Measurements from ENCODE around the gene SLC25A2. TPM values are rescaled to one million over a fixed set of nuclear protein-coding genes. Genes with fewer than 3 reads are reported as not detected.
"Not testable (repeated sequence)": the region's sequence is repeated elsewhere in the genome, so short reads cannot be mapped to it uniquely, and the experiment has no call there.

The SLC25A2 gene
- polyA plus RNA-seq, 3 donors: 0.14 to 0.35 TPM; not detected in 1

DNA sequence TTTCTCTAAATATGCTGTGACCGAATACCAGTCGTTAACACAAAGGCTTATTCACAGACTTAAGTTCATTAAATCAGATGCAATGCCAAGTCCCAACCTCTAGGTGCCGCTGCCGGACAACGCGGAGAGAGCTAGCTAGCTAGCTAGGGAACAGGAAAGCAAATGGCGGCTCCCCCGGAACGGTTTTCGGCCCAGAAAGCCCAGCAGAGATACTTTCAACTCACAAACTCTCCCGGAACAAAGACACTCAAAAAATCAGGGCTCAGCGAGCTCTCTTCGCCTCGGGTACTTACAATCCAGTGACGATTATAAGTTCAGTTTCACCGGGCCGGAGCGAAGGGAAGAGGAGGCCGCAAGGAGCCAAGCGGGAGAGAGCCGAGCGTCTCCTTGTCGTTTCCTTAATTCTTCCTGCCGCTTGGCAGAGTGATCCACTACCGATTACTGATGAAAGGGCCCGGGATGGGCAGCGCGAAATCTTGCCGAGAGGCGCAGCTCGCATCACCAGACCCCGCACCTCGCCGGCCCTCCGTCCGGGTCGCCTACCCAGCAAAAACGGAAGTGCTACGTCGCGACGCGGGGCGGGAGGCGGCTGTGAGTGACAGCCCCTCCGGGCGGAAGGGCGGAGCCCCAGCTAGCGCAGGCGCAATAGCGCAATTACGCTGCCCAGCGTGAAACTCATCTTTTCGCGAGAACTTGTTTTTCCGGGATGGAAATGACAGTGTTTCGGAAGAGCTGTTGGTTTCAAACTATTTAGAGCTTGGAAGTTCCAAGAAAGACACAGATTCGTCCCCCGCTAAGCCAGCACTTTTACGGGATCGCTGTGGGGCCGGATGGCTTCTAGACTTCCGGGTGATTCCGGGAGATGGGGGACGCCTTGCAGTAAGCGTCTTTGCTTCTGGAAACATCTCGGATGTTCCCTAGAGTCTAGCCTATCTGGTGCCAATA lies 16.6 kb upstream of the SLC25A2 start, which contains the start of gene TAF7:
TSS of gene TAF7 (minus strand) at position 560 of the 945 bp plus-strand sequence. CDS start 740 bp downstream, outside the sequence.
- DNase-seq (ENCODE audit: extremely low read depth in 1 of 11, low read depth in 9 of 11, low spot score in 4 of 11): peak; percentile 86 to 94 (median 93)

DNA sequence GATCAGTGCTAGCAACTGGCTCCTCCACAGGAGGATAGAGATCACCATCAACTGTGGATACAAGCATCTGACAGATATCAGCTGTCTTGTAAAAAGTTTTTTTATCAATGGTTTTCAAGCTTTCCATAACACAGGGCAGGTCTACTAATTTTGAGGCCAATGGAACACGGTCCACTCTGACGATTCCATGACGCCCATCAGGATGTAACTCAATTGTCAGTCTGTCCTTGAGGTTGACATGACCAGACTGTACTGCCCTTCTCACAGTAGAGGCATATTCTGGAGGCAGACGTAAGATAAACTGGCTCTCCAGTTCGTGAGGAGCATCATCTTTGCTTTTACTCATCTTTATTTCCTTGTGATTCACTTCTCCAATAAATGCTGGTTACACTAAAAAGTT lies 15.8 kb upstream of the SLC25A2 start:
- no peak for DNase-seq (ENCODE audit: extremely low read depth in 1 of 11, low read depth in 9 of 11, low spot score in 4 of 11)

DNA sequence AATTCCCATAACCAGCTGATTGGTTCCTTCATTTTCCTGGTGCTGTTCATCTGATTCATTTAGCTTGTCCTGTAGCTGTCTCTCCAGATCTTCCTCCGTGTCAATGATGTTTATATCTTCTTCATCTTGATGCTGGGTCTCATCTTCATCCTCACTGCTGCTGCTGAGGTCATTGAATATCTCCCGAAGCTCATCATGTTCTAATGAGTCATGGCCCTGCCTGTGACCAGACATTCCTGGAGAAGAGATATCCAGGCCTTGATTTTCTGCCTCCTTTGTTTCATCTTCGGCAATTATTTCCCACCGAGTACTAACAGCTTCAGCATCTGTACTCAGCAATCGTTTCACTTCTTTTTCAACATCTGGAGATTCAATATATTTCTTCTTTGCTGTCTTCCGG lies 15.4 kb upstream of the SLC25A2 start:
- DNase-seq (ENCODE audit: extremely low read depth in 1 of 11, low read depth in 9 of 11, low spot score in 4 of 11): no peak

DNA sequence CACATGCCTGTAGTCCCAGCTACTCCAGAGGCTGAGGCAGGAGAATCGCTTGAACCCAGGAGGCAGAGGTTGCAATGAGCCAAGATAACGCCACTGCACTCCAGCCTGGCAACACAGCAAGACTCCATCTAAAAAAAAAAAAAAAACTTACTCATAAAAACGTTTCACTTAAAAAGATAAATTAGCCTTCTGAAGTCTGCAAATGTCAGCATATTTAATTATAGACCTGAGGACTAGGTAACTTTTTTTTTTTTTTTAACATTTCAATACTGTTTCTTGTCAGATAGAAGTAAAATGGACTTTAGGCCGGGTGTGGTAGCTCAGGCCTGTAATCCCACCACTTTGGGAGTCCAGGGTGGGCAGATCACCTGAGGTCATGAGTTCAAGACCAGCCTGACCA lies 13.1 kb upstream of the SLC25A2 start:
- not testable (repeated sequence) for DNase-seq (ENCODE audit: extremely low read depth in 1 of 11, low read depth in 9 of 11, low spot score in 4 of 11)

DNA sequence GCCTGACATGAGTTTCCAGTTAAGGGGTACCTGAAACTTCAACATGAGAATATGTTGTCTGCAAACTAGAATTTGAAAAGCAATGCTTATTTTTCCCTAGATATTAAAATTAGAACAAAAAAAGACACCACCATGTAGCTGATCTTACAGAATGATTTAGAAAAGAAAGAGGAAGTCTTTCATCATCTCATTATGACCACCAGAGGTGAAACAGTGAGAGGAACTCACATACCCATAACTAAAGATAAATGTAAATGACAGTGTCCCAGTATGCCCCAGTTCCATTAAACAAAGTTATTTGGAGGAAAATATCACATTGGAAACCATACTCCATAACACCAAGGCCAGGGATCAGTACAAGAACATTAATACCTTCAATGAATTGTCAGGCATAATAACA lies 9.9 kb upstream of the SLC25A2 start:
- DNase-seq (ENCODE audit: extremely low read depth in 1 of 11, low read depth in 9 of 11, low spot score in 4 of 11): no peak

DNA sequence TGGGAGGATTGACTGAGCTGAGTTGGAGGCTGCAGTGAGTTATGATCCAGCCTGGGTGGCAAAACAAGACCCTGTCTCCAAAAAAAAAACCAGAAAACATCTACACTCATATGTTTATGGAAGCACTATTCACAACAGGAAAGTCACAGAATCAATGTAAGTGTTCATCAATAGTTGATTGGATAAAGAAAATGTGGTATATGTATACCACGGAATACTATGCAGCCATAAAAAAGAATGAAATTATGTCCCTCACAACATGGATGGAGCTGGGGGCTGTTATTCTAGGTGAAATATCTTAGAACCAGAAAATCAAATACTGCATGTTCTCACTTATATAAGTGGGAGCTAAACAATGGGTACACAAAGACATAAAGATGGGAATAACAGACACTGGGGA lies 2.8 kb upstream of the SLC25A2 start:
- DNase-seq (ENCODE audit: extremely low read depth in 1 of 11, low read depth in 9 of 11, low spot score in 4 of 11): no peak

DNA sequence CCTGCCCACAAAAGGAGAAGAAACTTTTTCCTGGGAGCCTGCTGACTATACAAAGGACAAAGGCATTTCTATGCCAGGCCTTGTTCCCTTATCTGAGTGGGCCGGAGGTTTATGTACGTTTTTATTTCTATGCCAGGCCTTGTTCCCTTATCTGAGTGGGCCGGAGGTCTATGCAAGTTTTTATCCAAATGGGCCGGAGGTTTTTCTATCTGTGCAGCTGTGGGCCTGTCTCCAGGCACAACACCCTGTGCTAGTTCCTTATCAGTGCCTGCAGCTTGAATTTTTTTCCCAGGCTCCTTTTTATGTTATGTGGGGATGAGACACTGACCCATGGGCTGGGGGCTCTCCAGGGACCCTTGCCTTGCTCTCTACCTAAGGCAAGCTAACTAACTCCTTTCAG lies 5.5 kb downstream of the SLC25A2 start:
- no peak for DNase-seq (ENCODE audit: extremely low read depth in 1 of 11, low read depth in 9 of 11, low spot score in 4 of 11)

DNA sequence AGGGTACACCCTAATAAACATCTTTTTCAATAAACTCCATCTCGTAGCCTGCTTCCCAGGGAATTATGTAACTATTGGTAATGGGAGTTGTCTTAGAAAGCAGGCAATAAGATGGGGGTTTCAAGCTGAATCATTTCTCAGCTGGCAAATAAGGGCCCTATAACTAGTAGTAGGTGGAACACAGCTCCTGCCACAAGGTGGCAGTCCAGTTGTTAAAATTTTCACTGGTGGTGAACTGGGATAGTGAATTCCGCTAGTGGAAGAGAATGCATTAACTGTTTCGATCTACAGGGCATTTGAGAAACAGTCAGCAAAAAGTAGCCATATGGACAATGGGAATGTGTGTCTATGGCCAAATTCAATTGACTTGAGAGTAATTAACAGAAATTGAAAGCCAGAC lies 30.9 kb downstream of the SLC25A2 start:
- no peak for DNase-seq (ENCODE audit: extremely low read depth in 1 of 11, low read depth in 9 of 11, low spot score in 4 of 11)

DNA sequence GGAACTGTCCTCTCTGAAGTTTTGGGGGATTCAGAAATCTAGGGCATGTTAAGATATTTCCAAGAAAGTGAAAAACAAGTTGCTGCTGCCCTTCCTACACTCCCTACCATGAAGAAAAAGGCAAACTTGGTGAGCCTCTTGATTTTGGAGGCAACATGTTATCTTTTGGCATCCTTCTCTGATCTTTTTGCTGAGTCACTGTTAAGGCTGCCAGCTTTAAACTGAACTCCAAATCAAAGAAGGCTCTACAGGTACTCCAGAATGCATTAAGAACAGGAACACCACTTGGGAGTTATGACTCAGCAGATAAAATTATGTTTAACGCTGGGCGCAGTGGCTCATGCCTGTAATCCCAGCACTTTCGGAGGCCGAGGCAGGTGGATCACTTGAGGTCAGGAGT lies 34.7 kb downstream of the SLC25A2 start:
- DNase-seq (ENCODE audit: extremely low read depth in 1 of 11, low read depth in 9 of 11, low spot score in 4 of 11): no peak

DNA sequence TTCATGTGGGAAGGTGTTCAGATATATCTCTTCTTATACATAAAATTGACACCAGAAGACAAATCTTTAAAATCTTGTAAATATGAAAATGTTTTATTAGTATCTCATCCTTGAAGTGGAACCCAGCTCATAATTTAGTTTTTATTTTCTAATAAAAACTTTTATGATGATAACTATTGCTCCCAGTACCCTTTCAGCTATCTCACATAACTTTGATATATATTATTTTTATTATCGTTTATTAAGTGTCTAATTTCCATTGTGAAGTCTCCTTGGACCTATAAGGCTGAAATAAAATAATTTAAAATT lies 42.7 kb downstream of the SLC25A2 start:
- DNase-seq (ENCODE audit: extremely low read depth in 1 of 11, low read depth in 9 of 11, low spot score in 4 of 11): no peak

DNA sequence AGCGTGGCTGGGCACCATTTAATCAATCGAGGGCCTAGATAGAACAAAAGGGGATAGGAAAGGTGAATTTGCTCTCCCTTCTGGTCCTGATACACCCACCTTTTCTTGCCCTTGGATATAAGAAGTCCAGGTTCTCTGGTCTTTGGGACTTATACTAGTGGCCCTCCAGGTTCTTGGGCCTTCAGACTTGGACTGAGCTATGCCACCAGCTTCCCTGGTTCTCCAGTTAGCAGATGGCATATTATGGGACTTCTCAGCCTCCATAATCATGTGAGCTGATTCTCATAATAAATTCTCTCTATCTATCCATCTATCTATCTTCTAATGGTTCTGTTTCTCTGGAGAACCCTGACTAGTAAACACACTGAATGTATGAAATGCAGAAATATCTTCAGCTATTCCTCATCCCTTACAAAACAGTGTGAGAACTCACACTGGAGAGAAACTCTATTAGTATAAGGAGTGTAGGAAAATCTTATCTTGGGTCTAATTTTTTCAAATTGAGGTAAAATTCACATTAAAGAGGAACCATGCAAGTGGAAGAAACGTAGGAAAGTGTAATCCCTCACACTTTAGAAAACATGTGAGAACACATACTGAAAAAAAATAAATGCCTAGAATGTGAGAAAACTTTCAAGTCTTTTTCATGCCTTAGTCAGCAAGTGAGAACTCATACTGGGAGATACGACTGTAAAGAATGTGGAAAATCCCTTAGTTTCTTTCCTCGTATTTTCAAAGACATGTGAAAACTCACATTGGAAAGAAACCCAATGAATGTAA lies 43.2 kb downstream of the SLC25A2 start:
- no peak for DNase-seq (ENCODE audit: extremely low read depth in 1 of 11, low read depth in 9 of 11, low spot score in 4 of 11)

DNA sequence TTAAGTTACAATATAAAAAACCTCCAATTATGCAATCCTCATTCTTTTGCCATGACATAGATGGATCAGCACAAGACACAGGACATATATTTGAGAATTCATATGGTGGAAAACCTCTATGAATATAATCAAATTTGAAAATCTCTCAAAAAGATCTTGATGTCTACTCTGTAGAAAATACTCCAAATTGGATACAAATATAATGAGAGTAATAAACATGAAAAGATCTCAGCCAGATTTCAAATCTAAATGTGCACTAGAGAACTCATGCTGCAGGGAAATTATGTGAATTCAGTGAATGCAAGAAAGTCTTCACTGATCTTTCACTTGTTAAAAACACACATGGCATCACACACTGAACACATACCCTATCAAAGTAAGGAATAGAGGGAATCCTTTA lies 44.9 kb downstream of the SLC25A2 start:
- DNase-seq (ENCODE audit: extremely low read depth in 1 of 11, low read depth in 9 of 11, low spot score in 4 of 11): no peak

DNA sequence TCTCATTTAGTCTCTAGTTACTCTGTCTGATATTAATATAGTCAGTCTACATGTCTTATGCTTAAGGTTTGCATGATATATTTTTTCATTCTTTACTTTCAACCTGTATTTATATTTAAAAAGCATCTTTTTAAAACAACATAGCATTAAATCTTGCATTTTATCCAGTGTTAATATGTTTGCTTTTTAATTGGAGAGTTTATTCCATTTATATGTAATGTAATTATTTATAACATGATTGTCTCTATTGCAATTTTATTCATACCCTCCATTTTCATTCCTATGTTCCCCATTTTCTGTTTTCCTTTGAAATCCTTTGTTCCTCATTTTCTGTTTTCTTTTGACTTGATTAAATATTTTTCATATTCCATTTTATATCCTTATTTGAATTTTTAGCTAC lies 45.4 kb downstream of the SLC25A2 start:
- no peak for DNase-seq (ENCODE audit: extremely low read depth in 1 of 11, low read depth in 9 of 11, low spot score in 4 of 11)

Other genes with a start within 250 kb of the SLC25A2 start
- 10 to 100 TPM in 1 of 3 donors, 1 to 10 TPM in 2; 4.9 to 11.5 (median 5.1) TPM for gene PCDHB2, start 209.4 kb downstream of the SLC25A2 start, polyA plus RNA-seq (ENCODE audit: insufficient read length in 3 of 3)
- 1 to 10 TPM; 3.3 to 3.9 (median 3.5) TPM for gene PCDHB3, start 203.6 kb downstream of the SLC25A2 start, polyA plus RNA-seq (ENCODE audit: insufficient read length in 3 of 3)
- gene PCDHB4, start 182.2 kb downstream of the SLC25A2 start, polyA plus RNA-seq (ENCODE audit: insufficient read length in 3 of 3): 1 to 10 TPM; 1.2 to 2.6 (median 1.7) TPM
- gene PCDHB5, start 168.8 kb downstream of the SLC25A2 start, polyA plus RNA-seq (ENCODE audit: insufficient read length in 3 of 3): 1 to 10 TPM; 6.0 to 9.0 (median 8.5) TPM
- 1 to 10 TPM; 2.4 to 3.2 (median 3.0) TPM for gene PCDHB6, start 154.0 kb downstream of the SLC25A2 start, polyA plus RNA-seq (ENCODE audit: insufficient read length in 3 of 3)
- 1 to 10 TPM; 4.0 to 4.4 (median 4.2) TPM for gene PCDHB7, start 131.4 kb downstream of the SLC25A2 start, polyA plus RNA-seq (ENCODE audit: insufficient read length in 3 of 3)
- 1 to 10 TPM; 1.8 to 3.7 (median 2.4) TPM for gene PCDHB8, start 126.3 kb downstream of the SLC25A2 start, polyA plus RNA-seq (ENCODE audit: insufficient read length in 3 of 3)
- 1 to 10 TPM; 5.0 to 7.6 (median 5.1) TPM for gene PCDHB16, start 121.7 kb downstream of the SLC25A2 start, polyA plus RNA-seq (ENCODE audit: insufficient read length in 3 of 3)
- gene PCDHB9, start 116.9 kb downstream of the SLC25A2 start, polyA plus RNA-seq (ENCODE audit: insufficient read length in 3 of 3): 1 to 10 TPM; 4.1 to 4.4 (median 4.3) TPM
- gene PCDHB10, start 111.7 kb downstream of the SLC25A2 start, polyA plus RNA-seq (ENCODE audit: insufficient read length in 3 of 3): 1 to 10 TPM; 4.8 to 7.5 (median 6.8) TPM
- gene PCDHB11, start 104.4 kb downstream of the SLC25A2 start, polyA plus RNA-seq (ENCODE audit: insufficient read length in 3 of 3): 1 to 10 TPM; 4.0 to 6.3 (median 4.7) TPM
- 1 to 10 TPM; 4.6 to 5.1 (median 5.0) TPM for gene PCDHB12, start 95.3 kb downstream of the SLC25A2 start, polyA plus RNA-seq (ENCODE audit: insufficient read length in 3 of 3)
- 1 to 10 TPM; 6.9 to 7.9 (median 7.2) TPM for gene PCDHB13, start 90.1 kb downstream of the SLC25A2 start, polyA plus RNA-seq (ENCODE audit: insufficient read length in 3 of 3)
- 10 to 100 TPM in 2 of 3 donors, 1 to 10 TPM in 1; 9.5 to 11.6 (median 10.6) TPM for gene PCDHB14, start 80.7 kb downstream of the SLC25A2 start, polyA plus RNA-seq (ENCODE audit: insufficient read length in 3 of 3)
- 10 to 100 TPM; 13.2 to 15.0 (median 14.9) TPM for gene PCDHB15, start 58.7 kb downstream of the SLC25A2 start, polyA plus RNA-seq (ENCODE audit: insufficient read length in 3 of 3)
- gene TAF7, start 16.7 kb upstream of the SLC25A2 start, polyA plus RNA-seq (ENCODE audit: insufficient read length in 3 of 3): 100 to 1,000 TPM; 134 to 184 (median 157) TPM
- 1 to 10 TPM in 2 of 3 donors, under 1 TPM in 1; 0.92 to 1.2 (median 1.0) TPM for gene PCDHGA1, start 26.5 kb upstream of the SLC25A2 start, polyA plus RNA-seq (ENCODE audit: insufficient read length in 3 of 3)
- gene PCDHGA2, start 34.7 kb upstream of the SLC25A2 start, polyA plus RNA-seq (ENCODE audit: insufficient read length in 3 of 3): 1 to 10 TPM; 6.0 to 7.9 (median 6.1) TPM
- gene PCDHGA3, start 39.8 kb upstream of the SLC25A2 start, polyA plus RNA-seq (ENCODE audit: insufficient read length in 3 of 3): 1 to 10 TPM; 3.1 to 4.2 (median 3.6) TPM
- gene PCDHGB1, start 46.0 kb upstream of the SLC25A2 start, polyA plus RNA-seq (ENCODE audit: insufficient read length in 3 of 3): 1 to 10 TPM; 1.5 to 2.5 (median 2.2) TPM
- 1 to 10 TPM; 2.0 to 3.4 (median 2.2) TPM for gene PCDHGA4, start 51.0 kb upstream of the SLC25A2 start, polyA plus RNA-seq (ENCODE audit: insufficient read length in 3 of 3)
- 1 to 10 TPM; 3.5 to 4.3 (median 3.8) TPM for gene PCDHGB2, start 55.9 kb upstream of the SLC25A2 start, polyA plus RNA-seq (ENCODE audit: insufficient read length in 3 of 3)
- 1 to 10 TPM; 2.1 to 2.7 (median 2.6) TPM for gene PCDHGA5, start 60.1 kb upstream of the SLC25A2 start, polyA plus RNA-seq (ENCODE audit: insufficient read length in 3 of 3)
- gene PCDHGB3, start 66.2 kb upstream of the SLC25A2 start, polyA plus RNA-seq (ENCODE audit: insufficient read length in 3 of 3): 1 to 10 TPM; 2.1 to 2.5 (median 2.5) TPM
- gene PCDHGA6, start 69.8 kb upstream of the SLC25A2 start, polyA plus RNA-seq (ENCODE audit: insufficient read length in 3 of 3): 1 to 10 TPM; 6.5 to 8.0 (median 7.2) TPM
- 1 to 10 TPM; 2.0 to 2.7 (median 2.5) TPM for gene PCDHGA7, start 78.7 kb upstream of the SLC25A2 start, polyA plus RNA-seq (ENCODE audit: insufficient read length in 3 of 3)
- 1 to 10 TPM; 4.9 to 6.5 (median 6.1) TPM for gene PCDHGB4, start 83.6 kb upstream of the SLC25A2 start, polyA plus RNA-seq (ENCODE audit: insufficient read length in 3 of 3)
- gene PCDHGA8, start 88.6 kb upstream of the SLC25A2 start, polyA plus RNA-seq (ENCODE audit: insufficient read length in 3 of 3): 1 to 10 TPM in 1 of 3 donors, under 1 TPM in 2; 0.58 to 1.0 (median 0.61) TPM
- gene PCDHGB5, start 93.9 kb upstream of the SLC25A2 start, polyA plus RNA-seq (ENCODE audit: insufficient read length in 3 of 3): 10 to 100 TPM in 2 of 3 donors, 1 to 10 TPM in 1; 8.6 to 11.5 (median 10.8) TPM
- gene PCDHGA9, start 98.7 kb upstream of the SLC25A2 start, polyA plus RNA-seq (ENCODE audit: insufficient read length in 3 of 3): 1 to 10 TPM; 3.6 to 6.2 (median 5.4) TPM
- gene PCDHGB6, start 104.0 kb upstream of the SLC25A2 start, polyA plus RNA-seq (ENCODE audit: insufficient read length in 3 of 3): 1 to 10 TPM; 6.7 to 7.6 (median 7.6) TPM
- 1 to 10 TPM; 3.0 to 3.7 (median 3.3) TPM for gene PCDHGA10, start 108.9 kb upstream of the SLC25A2 start, polyA plus RNA-seq (ENCODE audit: insufficient read length in 3 of 3)
- 10 to 100 TPM; 15.2 to 16.6 (median 15.7) TPM for gene PCDHGB7, start 113.6 kb upstream of the SLC25A2 start, polyA plus RNA-seq (ENCODE audit: insufficient read length in 3 of 3)
- 1 to 10 TPM; 3.9 to 5.4 (median 5.2) TPM for gene PCDHGA11, start 117.0 kb upstream of the SLC25A2 start, polyA plus RNA-seq (ENCODE audit: insufficient read length in 3 of 3)
- 1 to 10 TPM; 1.5 to 3.0 (median 1.9) TPM for gene PCDHGA12, start 126.5 kb upstream of the SLC25A2 start, polyA plus RNA-seq (ENCODE audit: insufficient read length in 3 of 3)
- gene PCDHGC3, start 171.9 kb upstream of the SLC25A2 start, polyA plus RNA-seq (ENCODE audit: insufficient read length in 3 of 3): 100 to 1,000 TPM in 1 of 3 donors, 10 to 100 TPM in 2; 90.0 to 127 (median 97.3) TPM
- 1 to 10 TPM; 3.4 to 3.9 (median 3.6) TPM for gene PCDHGC4, start 181.0 kb upstream of the SLC25A2 start, polyA plus RNA-seq (ENCODE audit: insufficient read length in 3 of 3)
- 1 to 10 TPM in 1 of 3 donors, under 1 TPM in 2; 0.34 to 1.2 (median 0.36) TPM for gene PCDHGC5, start 185.0 kb upstream of the SLC25A2 start, polyA plus RNA-seq (ENCODE audit: insufficient read length in 3 of 3)